PC-3 (cell line): ENCODE data around the gene RTKN2. TPM values are rescaled to one million over a fixed set of nuclear protein-coding genes. Genes with fewer than 3 reads are reported as not detected.

Experiments
- ATAC-seq: fragments of 200-7000 bp; cut with Tn5 transposase; 2 replicates; pipeline ENCODE4 v1.9.1; 2020; ENCODE audit warnings: mild to moderate bottlenecking, moderate library complexity
- BruUV-seq: library from RNA; stranded (reverse); fragments of 400-500 nt; replicated peaks from 2 replicates; lab custom pipeline; 2021; lab: Mats Ljungman, UMichigan
- CTCF ChIA-PET: fragments of 300-600 bp; sonication (Branson Sonifier 250); formaldehyde crosslinking; loops from one replicate; lab custom pipeline; 2022; ENCODE audit warnings: antibody characterized with exemption; lab: Charles Lee
- POLR2A ChIA-PET: fragments of 300-600 bp; sonication (Branson Sonifier 250); formaldehyde crosslinking; loops from one replicate; lab custom pipeline; 2022; ENCODE audit warnings: antibody characterized with exemption; ENCODE audit not compliant: unreplicated experiment; lab: Charles Lee
- DNase-seq: peaks from one replicate; pipeline ENCODE4 v3.0.0-alpha.2; 2015
- H2AFZ ChIP-seq: fragments of 300-600 bp; sonication (generic); 2 replicates; pipeline ENCODE4 v1.6.0; 2016; ENCODE audit warnings: antibody characterized with exemption, low read length
- H3F3A ChIP-seq: fragments of 300-600 bp; sonication (generic); one replicate; pipeline ENCODE4 v1.6.0; 2017; ENCODE audit warnings: antibody characterized with exemption, low read length, control low read depth, mild to moderate bottlenecking; ENCODE audit not compliant: unreplicated experiment
- H3K27ac ChIP-seq: fragments of 300-600 bp; sonication (generic); 2 replicates; pipeline ENCODE4 v1.5.1; 2016; ENCODE audit warnings: mild to moderate bottlenecking, low read length
- H3K27me3 ChIP-seq: fragments of 300-600 bp; sonication (generic); 2 replicates; pipeline ENCODE4 v1.6.1; 2016; ENCODE audit warnings: low read length, mixed read lengths
- H3K36me3 ChIP-seq: fragments of 300-600 bp; sonication (generic); 2 replicates; pipeline ENCODE4 v1.6.1; 2016; ENCODE audit warnings: low read depth, mixed run types, low read length, mixed read lengths
- H3K4me1 ChIP-seq: fragments of 300-600 bp; sonication (generic); 2 replicates; pipeline ENCODE4 v1.5.1; 2016; ENCODE audit warnings: low read length; ENCODE audit not compliant: insufficient read depth
- H3K4me2 ChIP-seq: fragments of 300-600 bp; sonication (generic); 2 replicates; pipeline ENCODE4 v1.6.0; 2016; ENCODE audit warnings: low read length
- H3K4me3 ChIP-seq: fragments of 300-600 bp; sonication (generic); 2 replicates; pipeline ENCODE4 v1.5.1; 2016; ENCODE audit warnings: mild to moderate bottlenecking, low read length, mixed read lengths
- H3K79me2 ChIP-seq: fragments of 300-600 bp; sonication (generic); 2 replicates; pipeline ENCODE4 v1.6.1; 2017; ENCODE audit warnings: low read length, mixed read lengths
- H3K9ac ChIP-seq: fragments of 300-600 bp; sonication (generic); 2 replicates; pipeline ENCODE4 v1.6.0; 2016; ENCODE audit warnings: mild to moderate bottlenecking, low read length
- H3K9me2 ChIP-seq: fragments of 300-600 bp; sonication (generic); replicated peaks from 2 replicates; pipeline ENCODE4 v1.6.1; 2016; ENCODE audit warnings: mixed run types, low read length, mixed read lengths
- H3K9me3 ChIP-seq: fragments of 300-600 bp; sonication (generic); 2 replicates; pipeline ENCODE4 v1.6.1; 2016; ENCODE audit warnings: low read length, mixed read lengths
- H4K20me1 ChIP-seq: fragments of 300-600 bp; sonication (generic); 2 replicates; pipeline ENCODE4 v1.6.1; 2016; ENCODE audit warnings: low read length, mixed read lengths
- CTCF ChIP-seq: fragments of 300-600 bp; sonication (generic); conservative IDR thresholded peaks from 2 replicates; pipeline ENCODE4 v1.5.1; 2017; ENCODE audit warnings: antibody characterized with exemption, low read depth, mild to moderate bottlenecking, low read length
- EZH2 ChIP-seq: fragments of 300-600 bp; sonication (generic); IDR thresholded peaks from one replicate; pipeline ENCODE4 v1.6.1; 2017; ENCODE audit warnings: antibody characterized with exemption, mild to moderate bottlenecking, low read length; ENCODE audit not compliant: unreplicated experiment
- EZH2phosphoT487 ChIP-seq: fragments of 300-600 bp; sonication (generic); IDR thresholded peaks from 2 replicates; pipeline ENCODE4 v1.6.1; 2018; ENCODE audit warnings: mild to moderate bottlenecking, antibody characterized with exemption, low read length, borderline replicate concordance
- intact Hi-C: fragments of 100-400 bp; cut with micrococcal nuclease; formaldehyde crosslinking; loops from 2 replicates; pipeline ENCODE4 v1.9.0; 2023
- total RNA-seq: library from RNA; depleted of rRNA; stranded (reverse); fragments of >200 nt; gene quantifications from 2 replicates; pipeline ENCODE4 v1.2.3, GENCODE V29; 2014

Gene RTKN2
- total RNA-seq, 1 experiment from 2014 or later = 26.6 TPM

GRCh38 chr10:62237966-62238365 lies 30.7 kb downstream of the RTKN2 start:
- Histone ChIP-seq H3K9ac (no peak overlapping the region), H3K27ac (peak overlapping the region; percentile 8), H2AFZ (no peak overlapping the region), H4K20me1 (no peaks in the 10 kb centered on the region), H3K4me1 (peaks cover 55% of the 10 kb centered on the region), H3K4me3 (no peak overlapping the region), H3K36me3 (peaks cover 9% of the 10 kb centered on the region; the same call in 1 of the 2 replicates), H3K9me3 (no peaks in the 10 kb centered on the region), H3K4me2 (peak overlapping the region; percentile 27), H3K27me3 (no peaks in the 10 kb centered on the region), H3K9me2 (no peaks in the 10 kb centered on the region), H3F3A (peaks cover 11% of the 10 kb centered on the region), H3K79me2 (no peaks in the 10 kb centered on the region)
- peak; percentile 21 for ATAC-seq
- TF ChIP-seq EZH2 (no peak), CTCF (no peak), EZH2phosphoT487 (no peak)
- BruUV-seq = no TSS peak
- CTCF ChIA-PET = interaction anchor here (0.5 kb wide), 1 partner anchor 160 kb away, joined by 3 read pairs; no protein-coding TSS in a partner anchor
- peak; percentile 65 for DNase-seq
- POLR2A ChIA-PET = no interaction called here
- intact Hi-C loops = loop anchor here (10.0 kb wide), 1 partner anchor 613 kb away; no protein-coding TSS in a partner anchor

GRCh38 chr10:62237506-62237905 lies 31.1 kb downstream of the RTKN2 start:
- no peak overlapping the region for H2AFZ ChIP-seq
- H3K4me2 ChIP-seq = peak overlapping the region; percentile 27
- CTCF ChIA-PET = interaction anchor here (0.5 kb wide), 1 partner anchor 160 kb away, joined by 3 read pairs; no protein-coding TSS in a partner anchor
- BruUV-seq = no TSS peak
- no peaks in the 10 kb centered on the region for H4K20me1 ChIP-seq
- H3K36me3 ChIP-seq = peaks cover 9% of the 10 kb centered on the region; the same call in 1 of the 2 replicates
- H3K27ac ChIP-seq = peak overlapping the region; percentile 8
- H3K9me3 ChIP-seq = no peaks in the 10 kb centered on the region
- POLR2A ChIA-PET = no interaction called here
- no peaks in the 10 kb centered on the region for H3K9me2 ChIP-seq
- H3K9ac ChIP-seq = no peak overlapping the region
- no peaks in the 10 kb centered on the region for H3K27me3 ChIP-seq
- H3K4me1 ChIP-seq = peaks cover 56% of the 10 kb centered on the region
- intact Hi-C loops = loop anchor here (10.0 kb wide), 1 partner anchor 613 kb away; no protein-coding TSS in a partner anchor
- H3K4me3 ChIP-seq = no peak overlapping the region
- peak; percentile 2; the same call in 1 of the 2 replicates for ATAC-seq
- no peak for DNase-seq
- TF ChIP-seq EZH2phosphoT487 = no peak
- H3K79me2 ChIP-seq = no peaks in the 10 kb centered on the region
- H3F3A ChIP-seq = peaks cover 11% of the 10 kb centered on the region

GRCh38 chr10:62234077-62234605 lies 34.5 kb downstream of the RTKN2 start:
- no peak for ATAC-seq
- BruUV-seq = no TSS peak

More at GRCh38 chr10:62234077-62234605, 34.5 kb downstream of the RTKN2 start:
- H3K9ac ChIP-seq = no peak overlapping the region
- H3K79me2 ChIP-seq = no peaks in the 10 kb centered on the region
- H3K4me3 ChIP-seq = no peak overlapping the region
- peaks cover 9% of the 10 kb centered on the region; the same call in 1 of the 2 replicates for H3K36me3 ChIP-seq
- TF ChIP-seq EZH2 = no peak
- no peak for TF ChIP-seq CTCF
- no peak for TF ChIP-seq EZH2phosphoT487
- H3K9me3 ChIP-seq = no peaks in the 10 kb centered on the region
- peaks cover 33% of the 10 kb centered on the region for H3F3A ChIP-seq
- H2AFZ ChIP-seq = peak overlapping the region; percentile 5; the same call in 1 of the 2 replicates
- DNase-seq = no peak
- ChIA-PET CTCF (interaction anchor here (0.6 kb wide), 1 partner anchor 352 kb away, joined by 4 read pairs; no protein-coding TSS in a partner anchor), POLR2A (no interaction called here)
- peaks cover 82% of the 10 kb centered on the region for H3K4me1 ChIP-seq
- no peaks in the 10 kb centered on the region for H3K27me3 ChIP-seq
- H3K4me2 ChIP-seq = peak overlapping the region; percentile 29
- H4K20me1 ChIP-seq = no peaks in the 10 kb centered on the region
- intact Hi-C loops = loop anchor here (10.0 kb wide), 1 partner anchor 609 kb away; no protein-coding TSS in a partner anchor
- H3K27ac ChIP-seq = peak overlapping the region; percentile 1; the same call in 1 of the 2 replicates
- no peaks in the 10 kb centered on the region for H3K9me2 ChIP-seq
